Gastrocnemius medialis (tissue), 4 donors: Measurements from ENCODE around the gene TMEM207.

Experiments
- CTCF ChIP-seq, 5 experiments: fragments of 450-650 bp in 3 of 5; fragments of 200-600 bp in 2 of 5; sonication (generic) in 2 of 5; IDR thresholded peaks in 4 of 5; conservative IDR thresholded peaks in 1 of 5; 1 replicate in 4 of 5; 2 replicates in 1 of 5; pipeline ENCODE4 v1.5.1; 2016 to 2019; ENCODE audit warnings: antibody characterized with exemption in 5 of 5, mild to moderate bottlenecking in 3 of 5, moderate library complexity in 3 of 5
- POLR2A ChIP-seq, 2 donors: fragments of 450-650 bp; IDR thresholded peaks; one replicate each; pipeline ENCODE4 v1.6.1; 2017; ENCODE audit warnings: antibody characterized with exemption in 2 of 2, mild to moderate bottlenecking in 2 of 2, moderate library complexity in 2 of 2

GRCh38 chr3:190433626-190434025 is 16.1 kb downstream of the TMEM207 start:
- TF ChIP-seq CTCF (IDR thresholded peaks at IDR 0.05 in 4 of 5, conservative IDR thresholded peaks at IDR 0.05 in 1 of 5) (no peak), POLR2A (IDR thresholded peaks at IDR 0.05) (no peak)
